ENCODE results near the gene EXOC5.

Gene EXOC5

GRCh38 chr14:57171903-57172302, 96.8 kb downstream of the EXOC5 start:
- in situ Hi-C loops (cut with MboI; ENCODE audit: low sequenced_read_pairs), result no loop called here

- in situ Hi-C loops (cut with MboI; ENCODE audit: low sequenced_read_pairs), result no loop called here
Observed at GRCh38 chr14:57171363-57171762, 97.3 kb downstream of the EXOC5 start.

- in situ Hi-C loops (cut with MboI; ENCODE audit: low sequenced_read_pairs), result no loop called here
Observed at GRCh38 chr14:57169901-57170300, 98.8 kb downstream of the EXOC5 start.

DNA sequence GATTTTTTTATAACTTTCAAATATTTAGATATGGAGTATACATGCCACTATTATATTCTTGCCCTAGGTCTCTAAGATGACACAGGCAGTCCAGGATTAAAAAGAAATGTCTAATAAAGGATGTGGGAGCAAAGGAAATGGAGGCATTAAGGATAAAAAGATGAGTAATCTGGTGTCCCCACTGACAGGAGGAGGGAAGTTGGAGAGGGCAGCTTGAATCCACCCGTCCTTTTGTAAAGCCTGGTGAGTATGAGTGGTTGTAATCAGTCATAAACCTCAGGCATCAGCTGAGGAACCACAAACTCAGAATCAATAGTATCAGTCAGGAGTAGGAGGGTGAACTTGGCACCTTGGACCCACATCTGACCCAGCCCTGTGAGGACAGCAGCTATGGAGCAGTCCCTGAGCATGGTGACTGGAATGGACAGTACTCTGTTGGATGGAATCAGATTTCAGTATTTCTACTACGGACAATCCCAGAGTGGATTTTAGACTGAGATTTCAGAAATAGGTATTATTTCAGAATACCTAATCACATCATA, 100.5 kb downstream of the EXOC5 start:
- in situ Hi-C loops (cut with MboI; ENCODE audit: low sequenced_read_pairs), result no loop called here

DNA sequence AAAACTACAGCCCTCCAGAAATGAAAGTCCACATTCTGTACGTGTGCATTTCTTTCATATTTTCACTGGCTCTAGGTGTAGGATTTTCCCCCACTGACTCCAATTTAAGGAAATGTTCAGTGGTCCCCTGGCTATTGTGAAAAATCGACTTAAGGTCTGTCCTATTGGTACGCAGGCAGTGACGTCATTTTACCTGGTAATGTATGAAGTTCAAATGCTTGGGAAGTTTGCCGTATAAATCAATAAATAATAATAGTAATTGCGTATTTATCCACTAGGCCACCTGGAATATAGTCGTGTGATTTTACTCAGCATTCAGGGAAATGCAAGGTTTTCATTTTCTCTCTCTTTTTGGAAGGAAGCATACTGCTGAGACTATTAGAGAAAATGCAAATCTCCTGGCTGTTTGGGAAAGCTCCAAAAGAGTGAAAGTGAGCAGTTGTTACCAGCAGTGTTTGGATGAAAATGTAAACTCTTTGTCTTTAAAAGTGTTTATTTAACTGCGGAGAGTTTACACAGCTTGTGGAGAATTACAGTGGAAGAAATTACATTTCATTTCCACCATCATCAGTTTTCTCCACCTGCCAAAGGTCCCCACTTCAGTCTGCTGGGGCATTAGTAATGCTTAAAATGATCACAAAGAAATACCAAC, 107.0 kb downstream of the EXOC5 start:
- in situ Hi-C loops (cut with MboI; ENCODE audit: low sequenced_read_pairs), result no loop called here

- in situ Hi-C loops (cut with MboI; ENCODE audit: low sequenced_read_pairs), result no loop called here
Observed at GRCh38 chr14:57160333-57160732, 108.4 kb downstream of the EXOC5 start.

DNA sequence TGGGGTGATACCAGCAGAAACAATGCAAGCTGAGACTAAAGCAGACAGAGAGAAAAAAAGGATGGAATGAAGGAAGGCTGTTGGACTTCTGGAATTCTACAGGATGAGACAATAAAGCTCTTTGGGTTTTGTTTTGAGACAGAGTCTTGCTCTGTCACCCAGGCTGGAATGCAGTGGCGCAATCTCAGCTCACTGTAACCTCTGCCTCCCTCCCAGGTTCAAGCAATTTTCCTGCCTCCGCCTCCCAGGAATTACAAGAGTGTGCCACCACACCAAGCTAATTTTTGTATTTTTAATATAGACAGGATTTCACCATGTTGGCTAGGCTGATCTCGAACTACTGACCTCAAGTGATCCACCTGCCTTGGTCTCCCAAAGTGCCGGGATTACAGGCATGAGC, 115.4 kb downstream of the EXOC5 start:
- in situ Hi-C loops (cut with MboI; ENCODE audit: low sequenced_read_pairs), result no loop called here

Data from HL-60/S4 (cell line).